Measurements from ENCODE around the gene VOPP1. TPM values are rescaled to one million over a fixed set of nuclear protein-coding genes. Genes with fewer than 3 reads are reported as not detected.

The VOPP1 gene
- total and polyA plus RNA-seq, 9 of the 15 experiments (the other 6 are each of a cell fraction or from before 2014, with no cell fraction given) = 8.2 to 45.8 (median 31.2) TPM

DNA sequence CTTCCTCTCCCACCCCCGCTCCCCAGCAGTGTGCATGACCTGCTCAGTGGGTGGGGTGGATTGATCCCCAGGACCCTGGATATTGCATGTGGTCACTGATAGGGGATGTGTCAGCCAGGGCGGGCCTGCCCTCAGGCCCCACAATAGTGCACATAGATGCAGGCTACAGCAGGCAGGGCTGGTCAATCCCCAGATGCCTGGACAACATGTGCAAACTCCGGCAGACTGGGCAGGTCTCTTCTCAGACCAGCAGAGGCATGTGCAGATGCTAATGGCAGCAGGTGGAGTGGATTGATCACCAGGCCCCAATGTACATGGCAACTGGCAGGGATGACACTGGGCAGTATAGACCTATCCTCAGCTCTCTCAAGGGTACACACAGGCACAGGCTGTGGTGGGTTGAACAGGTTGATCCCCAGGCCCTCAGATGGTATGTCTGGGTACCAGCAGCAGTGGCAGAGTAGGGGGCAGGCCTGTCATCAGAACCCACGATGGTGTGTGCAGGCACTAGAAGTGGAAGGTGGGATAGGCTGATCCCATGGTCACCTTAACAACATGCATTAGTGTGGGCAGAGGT lies 108.5 kb downstream of the VOPP1 start:
- Histone ChIP-seq H4K20me1 (replicated peaks; ENCODE audit: control insufficient read depth, insufficient read depth, low read length) (no peaks in the 10 kb centered on the region), H3K36me3 (ENCODE audit: control insufficient read depth, insufficient read depth, low read length) (no peaks in the 10 kb centered on the region), H3K9me3 (replicated peaks; ENCODE audit: control insufficient read depth, insufficient read depth, low read depth, low read length) (peaks cover 2% of the 10 kb centered on the region), H3K9ac (ENCODE audit: insufficient read depth in 1 of 2, low read depth in 2 of 2, low read length in 2 of 2) (no peak overlapping the region), H2AFZ (ENCODE audit: low read depth, low read length) (no peak overlapping the region), H3K4me3 (no peak overlapping the region), H3K27me3 (ENCODE audit: control insufficient read depth in 2 of 2, insufficient read depth in 2 of 2, low read length in 2 of 2) (no peaks in the 10 kb centered on the region), H3K27ac (ENCODE audit: extremely low read depth, low read depth, low read length) (no peak overlapping the region), H3K4me2 (ENCODE audit: insufficient read depth, low read length) (no peak overlapping the region), H3K79me2 (ENCODE audit: control insufficient read depth, insufficient read depth, low read length) (no peaks in the 10 kb centered on the region), H3K4me1 (replicated peaks in 1 of 2; ENCODE audit: control insufficient read depth in 2 of 2, insufficient read depth in 2 of 2, low read length in 2 of 2) (no peaks in the 10 kb centered on the region), H3K9me1 (ENCODE audit: control insufficient read depth, insufficient read depth, low read length) (no peaks in the 10 kb centered on the region)
- FAIRE-seq = no peak
- WGBS (ENCODE audit: insufficient coverage, low coverage, missing lambda C conversion rate) = 100% methylated on average over 4 of the region's 4 CpGs
- POLR2A ChIA-PET = no interaction called here
- intact Hi-C loops (cut with micrococcal nuclease) (no loop called here), in situ Hi-C loops (cut with MboI) (no loop called here)
- no peak for ATAC-seq
- CTCF ChIA-PET (ENCODE audit: low intra/inter-chr PET ratio) = no interaction called here
- no peak for TF ChIP-seq TARDBP (IDR thresholded peaks at IDR 0.05)
- TF ChIP-seq CC2D1A (IDR thresholded peaks at IDR 0.05) = no peak
- TF ChIP-seq, protein P1, sequence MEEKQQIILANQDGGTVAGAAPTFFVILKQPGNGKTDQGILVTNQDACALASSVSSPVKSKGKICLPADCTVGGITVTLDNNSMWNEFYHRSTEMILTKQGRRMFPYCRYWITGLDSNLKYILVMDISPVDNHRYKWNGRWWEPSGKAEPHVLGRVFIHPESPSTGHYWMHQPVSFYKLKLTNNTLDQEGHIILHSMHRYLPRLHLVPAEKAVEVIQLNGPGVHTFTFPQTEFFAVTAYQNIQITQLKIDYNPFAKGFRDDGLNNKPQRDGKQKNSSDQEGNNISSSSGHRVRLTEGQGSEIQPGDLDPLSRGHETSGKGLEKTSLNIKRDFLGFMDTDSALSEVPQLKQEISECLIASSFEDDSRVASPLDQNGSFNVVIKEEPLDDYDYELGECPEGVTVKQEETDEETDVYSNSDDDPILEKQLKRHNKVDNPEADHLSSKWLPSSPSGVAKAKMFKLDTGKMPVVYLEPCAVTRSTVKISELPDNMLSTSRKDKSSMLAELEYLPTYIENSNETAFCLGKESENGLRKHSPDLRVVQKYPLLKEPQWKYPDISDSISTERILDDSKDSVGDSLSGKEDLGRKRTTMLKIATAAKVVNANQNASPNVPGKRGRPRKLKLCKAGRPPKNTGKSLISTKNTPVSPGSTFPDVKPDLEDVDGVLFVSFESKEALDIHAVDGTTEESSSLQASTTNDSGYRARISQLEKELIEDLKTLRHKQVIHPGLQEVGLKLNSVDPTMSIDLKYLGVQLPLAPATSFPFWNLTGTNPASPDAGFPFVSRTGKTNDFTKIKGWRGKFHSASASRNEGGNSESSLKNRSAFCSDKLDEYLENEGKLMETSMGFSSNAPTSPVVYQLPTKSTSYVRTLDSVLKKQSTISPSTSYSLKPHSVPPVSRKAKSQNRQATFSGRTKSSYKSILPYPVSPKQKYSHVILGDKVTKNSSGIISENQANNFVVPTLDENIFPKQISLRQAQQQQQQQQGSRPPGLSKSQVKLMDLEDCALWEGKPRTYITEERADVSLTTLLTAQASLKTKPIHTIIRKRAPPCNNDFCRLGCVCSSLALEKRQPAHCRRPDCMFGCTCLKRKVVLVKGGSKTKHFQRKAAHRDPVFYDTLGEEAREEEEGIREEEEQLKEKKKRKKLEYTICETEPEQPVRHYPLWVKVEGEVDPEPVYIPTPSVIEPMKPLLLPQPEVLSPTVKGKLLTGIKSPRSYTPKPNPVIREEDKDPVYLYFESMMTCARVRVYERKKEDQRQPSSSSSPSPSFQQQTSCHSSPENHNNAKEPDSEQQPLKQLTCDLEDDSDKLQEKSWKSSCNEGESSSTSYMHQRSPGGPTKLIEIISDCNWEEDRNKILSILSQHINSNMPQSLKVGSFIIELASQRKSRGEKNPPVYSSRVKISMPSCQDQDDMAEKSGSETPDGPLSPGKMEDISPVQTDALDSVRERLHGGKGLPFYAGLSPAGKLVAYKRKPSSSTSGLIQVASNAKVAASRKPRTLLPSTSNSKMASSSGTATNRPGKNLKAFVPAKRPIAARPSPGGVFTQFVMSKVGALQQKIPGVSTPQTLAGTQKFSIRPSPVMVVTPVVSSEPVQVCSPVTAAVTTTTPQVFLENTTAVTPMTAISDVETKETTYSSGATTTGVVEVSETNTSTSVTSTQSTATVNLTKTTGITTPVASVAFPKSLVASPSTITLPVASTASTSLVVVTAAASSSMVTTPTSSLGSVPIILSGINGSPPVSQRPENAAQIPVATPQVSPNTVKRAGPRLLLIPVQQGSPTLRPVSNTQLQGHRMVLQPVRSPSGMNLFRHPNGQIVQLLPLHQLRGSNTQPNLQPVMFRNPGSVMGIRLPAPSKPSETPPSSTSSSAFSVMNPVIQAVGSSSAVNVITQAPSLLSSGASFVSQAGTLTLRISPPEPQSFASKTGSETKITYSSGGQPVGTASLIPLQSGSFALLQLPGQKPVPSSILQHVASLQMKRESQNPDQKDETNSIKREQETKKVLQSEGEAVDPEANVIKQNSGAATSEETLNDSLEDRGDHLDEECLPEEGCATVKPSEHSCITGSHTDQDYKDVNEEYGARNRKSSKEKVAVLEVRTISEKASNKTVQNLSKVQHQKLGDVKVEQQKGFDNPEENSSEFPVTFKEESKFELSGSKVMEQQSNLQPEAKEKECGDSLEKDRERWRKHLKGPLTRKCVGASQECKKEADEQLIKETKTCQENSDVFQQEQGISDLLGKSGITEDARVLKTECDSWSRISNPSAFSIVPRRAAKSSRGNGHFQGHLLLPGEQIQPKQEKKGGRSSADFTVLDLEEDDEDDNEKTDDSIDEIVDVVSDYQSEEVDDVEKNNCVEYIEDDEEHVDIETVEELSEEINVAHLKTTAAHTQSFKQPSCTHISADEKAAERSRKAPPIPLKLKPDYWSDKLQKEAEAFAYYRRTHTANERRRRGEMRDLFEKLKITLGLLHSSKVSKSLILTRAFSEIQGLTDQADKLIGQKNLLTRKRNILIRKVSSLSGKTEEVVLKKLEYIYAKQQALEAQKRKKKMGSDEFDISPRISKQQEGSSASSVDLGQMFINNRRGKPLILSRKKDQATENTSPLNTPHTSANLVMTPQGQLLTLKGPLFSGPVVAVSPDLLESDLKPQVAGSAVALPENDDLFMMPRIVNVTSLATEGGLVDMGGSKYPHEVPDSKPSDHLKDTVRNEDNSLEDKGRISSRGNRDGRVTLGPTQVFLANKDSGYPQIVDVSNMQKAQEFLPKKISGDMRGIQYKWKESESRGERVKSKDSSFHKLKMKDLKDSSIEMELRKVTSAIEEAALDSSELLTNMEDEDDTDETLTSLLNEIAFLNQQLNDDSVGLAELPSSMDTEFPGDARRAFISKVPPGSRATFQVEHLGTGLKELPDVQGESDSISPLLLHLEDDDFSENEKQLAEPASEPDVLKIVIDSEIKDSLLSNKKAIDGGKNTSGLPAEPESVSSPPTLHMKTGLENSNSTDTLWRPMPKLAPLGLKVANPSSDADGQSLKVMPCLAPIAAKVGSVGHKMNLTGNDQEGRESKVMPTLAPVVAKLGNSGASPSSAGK (IDR thresholded peaks at IDR 0.05) = peak; percentile 34; the same call in 1 of the 2 replicates
- no peak for TF ChIP-seq RAD51 (IDR thresholded peaks at IDR 0.05; ENCODE audit: borderline replicate concordance, low read depth)
- no peak for TF ChIP-seq ZNF124 (CRISPR knock-in tag; IDR thresholded peaks at IDR 0.05)
- TF ChIP-seq, protein P2, sequence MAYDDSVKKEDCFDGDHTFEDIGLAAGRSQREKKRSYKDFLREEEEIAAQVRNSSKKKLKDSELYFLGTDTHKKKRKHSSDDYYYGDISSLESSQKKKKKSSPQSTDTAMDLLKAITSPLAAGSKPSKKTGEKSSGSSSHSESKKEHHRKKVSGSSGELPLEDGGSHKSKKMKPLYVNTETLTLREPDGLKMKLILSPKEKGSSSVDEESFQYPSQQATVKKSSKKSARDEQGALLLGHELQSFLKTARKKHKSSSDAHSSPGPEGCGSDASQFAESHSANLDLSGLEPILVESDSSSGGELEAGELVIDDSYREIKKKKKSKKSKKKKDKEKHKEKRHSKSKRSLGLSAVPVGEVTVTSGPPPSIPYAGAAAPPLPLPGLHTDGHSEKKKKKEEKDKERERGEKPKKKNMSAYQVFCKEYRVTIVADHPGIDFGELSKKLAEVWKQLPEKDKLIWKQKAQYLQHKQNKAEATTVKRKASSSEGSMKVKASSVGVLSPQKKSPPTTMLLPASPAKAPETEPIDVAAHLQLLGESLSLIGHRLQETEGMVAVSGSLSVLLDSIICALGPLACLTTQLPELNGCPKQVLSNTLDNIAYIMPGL (CRISPR knock-in tag; IDR thresholded peaks at IDR 0.05) = no peak
- no peak for DNase-seq (ENCODE audit: extremely low read depth in 1 of 4, low spot score in 3 of 4)
- BruUV-seq (replicated peaks) = no TSS peak
